PC-9 (cell line): ENCODE measurements around the gene CBLB.

ENCODE experiments used
- EZH2 ChIP-seq: fragments of 200-600 bp; sonication (generic); IDR thresholded peaks from 2 replicates; pipeline ENCODE4 v1.8.0; 2017; ENCODE audit warnings: antibody characterized with exemption, low read depth
- TF ChIP-seq, protein P1 (sequence below): fragments of 200-600 bp; sonication (generic); conservative IDR thresholded peaks from 2 replicates; pipeline ENCODE4 v1.6.1; 2017; ENCODE audit warnings: mixed run types, antibody characterized with exemption, mild to moderate bottlenecking, moderate library complexity

DNA sequence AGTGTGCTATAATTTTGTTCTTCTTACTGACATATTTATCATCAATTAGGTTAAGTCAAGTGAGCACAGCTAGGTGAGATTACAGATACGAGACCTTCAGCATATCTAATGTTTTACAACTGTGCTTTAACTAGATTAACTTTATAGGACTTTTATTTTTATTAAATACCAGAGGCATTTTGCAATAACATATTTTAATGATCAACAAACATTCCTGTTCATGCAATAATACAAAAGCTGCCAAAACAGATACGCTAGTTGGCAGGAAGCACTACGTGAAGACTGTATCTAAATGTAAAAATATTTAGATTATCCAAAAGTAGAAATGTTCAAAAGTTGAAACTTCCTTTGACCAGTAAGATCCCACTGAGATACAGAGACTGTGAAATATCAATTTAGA lies 139.1 kb downstream of the CBLB start:
- TF ChIP-seq, protein P1, sequence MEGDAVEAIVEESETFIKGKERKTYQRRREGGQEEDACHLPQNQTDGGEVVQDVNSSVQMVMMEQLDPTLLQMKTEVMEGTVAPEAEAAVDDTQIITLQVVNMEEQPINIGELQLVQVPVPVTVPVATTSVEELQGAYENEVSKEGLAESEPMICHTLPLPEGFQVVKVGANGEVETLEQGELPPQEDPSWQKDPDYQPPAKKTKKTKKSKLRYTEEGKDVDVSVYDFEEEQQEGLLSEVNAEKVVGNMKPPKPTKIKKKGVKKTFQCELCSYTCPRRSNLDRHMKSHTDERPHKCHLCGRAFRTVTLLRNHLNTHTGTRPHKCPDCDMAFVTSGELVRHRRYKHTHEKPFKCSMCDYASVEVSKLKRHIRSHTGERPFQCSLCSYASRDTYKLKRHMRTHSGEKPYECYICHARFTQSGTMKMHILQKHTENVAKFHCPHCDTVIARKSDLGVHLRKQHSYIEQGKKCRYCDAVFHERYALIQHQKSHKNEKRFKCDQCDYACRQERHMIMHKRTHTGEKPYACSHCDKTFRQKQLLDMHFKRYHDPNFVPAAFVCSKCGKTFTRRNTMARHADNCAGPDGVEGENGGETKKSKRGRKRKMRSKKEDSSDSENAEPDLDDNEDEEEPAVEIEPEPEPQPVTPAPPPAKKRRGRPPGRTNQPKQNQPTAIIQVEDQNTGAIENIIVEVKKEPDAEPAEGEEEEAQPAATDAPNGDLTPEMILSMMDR = no peak
- TF ChIP-seq EZH2 = no peak
